Endometrial microvascular endothelial cells (primary cell): ENCODE measurements around the gene RFNG. TPM values are rescaled to one million over a fixed set of nuclear protein-coding genes. Genes with fewer than 3 reads are reported as not detected.

Experiments
- in situ Hi-C: cut with HindIII; loops from 2 replicates; pipeline ENCODE4 v1.10.0; 2017; ENCODE audit warnings: low sequenced_read_pairs, low pct_unique_long_range_greater_than_20kb; ENCODE audit errors: inconsistent ontology term
- total RNA-seq: library from RNA; depleted of rRNA; stranded (reverse); fragments of >200 nt; gene quantifications from one replicate; pipeline ENCODE4 v1.2.3, GENCODE V29; 2015; ENCODE audit errors: inconsistent ontology term

The RFNG gene
- total RNA-seq, 1 donor from 2014 or later = 36.0 TPM

DNA sequence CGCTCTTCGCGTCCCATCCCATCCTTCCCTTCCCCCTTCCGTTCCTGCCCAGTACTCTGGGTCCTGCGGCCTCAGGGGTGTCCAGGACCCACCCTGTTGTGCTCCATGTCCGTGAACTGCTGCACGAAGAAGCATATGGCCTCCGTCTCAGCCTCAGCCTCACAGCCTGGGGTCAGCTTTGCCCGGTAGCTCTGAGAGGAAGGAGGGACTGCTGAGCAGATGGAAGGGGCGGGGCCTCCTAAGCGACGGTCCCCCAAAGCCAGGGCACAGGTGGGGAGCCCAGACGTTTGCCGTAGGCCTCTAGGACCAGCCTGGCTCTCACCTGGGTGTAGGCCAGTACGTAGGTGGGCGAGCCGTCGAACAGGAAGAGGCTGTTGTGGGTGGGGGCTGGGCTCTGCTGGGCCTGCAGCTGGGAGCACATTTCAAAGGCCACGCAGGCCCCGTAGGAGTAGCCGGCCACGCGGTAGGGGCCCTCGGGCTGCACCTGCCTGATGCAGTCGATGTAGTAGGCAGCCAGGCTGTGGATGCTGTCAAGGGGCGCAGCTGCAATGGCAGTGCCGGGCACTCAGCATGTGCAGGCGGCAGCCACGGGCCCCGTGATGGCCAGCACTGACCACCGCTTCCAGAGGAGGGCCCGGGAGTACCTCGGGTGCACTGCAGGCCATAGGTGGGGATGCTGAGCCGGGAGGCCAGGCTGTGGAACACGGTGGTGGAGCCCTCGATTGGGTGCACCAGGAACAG, 28.6 kb upstream of the RFNG start:
- in situ Hi-C loops = no loop called here

DNA sequence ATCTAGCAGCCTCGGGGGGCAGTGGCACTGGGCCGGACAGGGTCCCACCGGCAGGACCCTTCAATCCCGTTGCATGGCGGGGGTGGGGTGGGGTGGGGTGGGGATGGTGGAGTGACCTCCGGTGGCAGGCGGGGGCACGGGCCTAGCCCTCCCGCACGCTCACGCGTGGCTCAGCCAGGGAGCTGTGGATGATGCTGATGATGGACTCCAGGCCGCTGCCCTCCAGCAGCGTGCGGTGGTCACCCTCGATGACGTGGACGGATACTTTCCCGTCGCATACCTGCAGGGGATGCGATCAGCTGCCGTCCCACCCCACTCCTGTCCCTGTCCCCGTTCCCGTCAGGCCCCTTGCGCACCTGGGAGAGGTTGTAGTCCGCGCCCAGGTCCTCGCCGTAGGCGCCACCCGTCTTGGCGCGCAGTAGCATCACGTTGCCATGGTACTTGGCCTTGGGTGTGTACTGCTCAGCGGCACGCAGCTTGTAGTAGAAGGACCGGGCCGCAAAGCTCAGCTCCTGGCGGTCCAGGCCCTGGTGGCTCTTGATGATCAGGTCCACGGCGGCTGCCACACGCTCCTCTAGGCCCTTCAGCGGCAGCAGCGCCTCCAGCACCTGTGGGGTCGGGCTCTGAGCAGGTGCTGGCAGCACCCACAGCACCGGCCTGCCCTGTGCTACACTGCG, 27.5 kb upstream of the RFNG start:
- in situ Hi-C loops = no loop called here

- in situ Hi-C loops = no loop called here
These were observed 26.8 kb upstream of the RFNG start for GRCh38 chr17:82078433-82078832.

- in situ Hi-C loops = no loop called here
These were observed 26.2 kb upstream of the RFNG start for GRCh38 chr17:82077617-82078358.

DNA sequence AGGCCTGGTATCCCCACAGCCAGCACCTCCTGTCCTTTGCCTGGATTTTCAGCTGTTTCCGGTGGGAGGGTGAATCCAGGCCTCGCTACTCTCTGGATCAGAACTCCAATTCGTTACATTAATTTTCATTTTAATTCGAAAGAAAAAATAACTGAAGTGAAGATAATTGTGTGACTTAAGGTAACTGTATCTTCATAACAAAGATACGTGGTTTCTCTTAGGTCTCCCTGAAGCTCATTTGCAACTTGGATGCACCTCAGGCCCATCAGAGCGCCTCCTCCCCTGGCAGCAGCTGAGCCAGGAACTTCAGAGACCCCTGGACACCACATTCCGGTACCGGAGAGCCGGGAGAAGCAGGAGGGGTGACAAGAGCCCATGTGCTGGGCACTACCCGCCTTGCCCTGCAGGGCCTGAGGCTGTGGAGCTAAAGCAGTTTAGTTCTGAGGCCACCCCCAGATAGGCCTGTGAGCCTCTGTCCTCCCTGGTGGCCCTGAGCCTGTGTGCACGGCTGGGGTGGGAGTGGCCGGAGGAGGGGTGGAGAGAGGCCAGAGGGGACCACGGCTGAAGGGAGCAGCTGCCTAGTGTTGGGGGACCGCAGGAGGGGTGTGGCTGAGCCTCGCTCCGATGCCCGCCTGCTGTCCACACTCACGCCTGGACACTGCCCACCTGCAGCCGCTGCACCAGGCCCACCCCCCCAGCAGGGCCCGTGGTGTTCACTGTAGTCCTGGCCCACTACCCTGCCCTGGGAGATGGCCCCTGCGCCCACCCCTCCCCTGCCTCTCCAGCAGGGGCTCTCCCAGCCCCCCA, 25.4 kb upstream of the RFNG start:
- in situ Hi-C loops = no loop called here

GRCh38 chr17:82076018-82076784, 24.6 kb upstream of the RFNG start:
- in situ Hi-C loops = no loop called here

DNA sequence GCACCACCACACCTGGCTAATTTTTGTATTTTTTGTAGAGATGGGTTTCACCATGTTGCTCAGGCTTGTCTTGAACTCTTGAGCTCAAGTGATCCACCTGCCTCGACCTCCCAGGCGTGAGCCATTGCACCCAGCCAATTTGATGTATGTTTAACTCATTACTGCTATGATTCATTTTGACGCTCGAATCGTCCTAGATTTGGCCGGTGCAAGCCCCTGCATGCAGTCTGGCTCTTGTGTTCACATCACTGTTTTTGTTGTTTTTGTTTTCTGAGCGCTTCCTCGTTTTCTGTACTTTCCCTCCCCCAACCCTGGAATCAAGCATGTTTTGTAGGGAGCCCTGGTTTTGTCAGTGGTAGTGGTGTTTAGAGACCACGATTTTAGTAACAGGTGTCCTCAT, 21.8 kb upstream of the RFNG start:
- in situ Hi-C loops = no loop called here

DNA sequence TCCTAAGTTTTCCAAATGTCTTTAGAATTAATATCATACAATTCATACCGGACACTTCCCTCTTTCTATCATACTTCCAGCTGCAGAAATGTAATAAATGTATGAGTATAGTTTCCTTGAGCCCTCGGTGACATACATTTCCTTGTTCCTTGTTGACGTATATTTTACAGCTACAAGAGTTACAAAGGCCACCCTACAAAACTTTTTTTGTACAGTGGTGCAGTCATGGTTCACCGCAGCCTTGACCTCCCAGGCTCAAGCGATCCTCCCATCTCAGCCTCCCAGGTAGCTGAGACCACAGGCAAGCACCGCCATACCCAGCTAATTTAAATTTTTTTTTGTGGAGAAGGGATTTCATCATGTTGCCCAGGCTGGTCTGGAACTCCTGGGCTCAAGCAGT, 21.2 kb upstream of the RFNG start:
- in situ Hi-C loops = no loop called here

GRCh38 chr17:82070611-82071010, 19.0 kb upstream of the RFNG start:
- in situ Hi-C loops = no loop called here

- in situ Hi-C loops = no loop called here
These were observed 14.2 kb upstream of the RFNG start, which contains the start of gene DUS1L for GRCh38 chr17:82065638-82066303. Gene DUS1L (minus strand): TSS chr17:82065804. CDS start chr17:82065059, 745 bp downstream.

GRCh38 chr17:82065193-82065637, 13.6 kb upstream of the RFNG start:
- in situ Hi-C loops = no loop called here

DNA sequence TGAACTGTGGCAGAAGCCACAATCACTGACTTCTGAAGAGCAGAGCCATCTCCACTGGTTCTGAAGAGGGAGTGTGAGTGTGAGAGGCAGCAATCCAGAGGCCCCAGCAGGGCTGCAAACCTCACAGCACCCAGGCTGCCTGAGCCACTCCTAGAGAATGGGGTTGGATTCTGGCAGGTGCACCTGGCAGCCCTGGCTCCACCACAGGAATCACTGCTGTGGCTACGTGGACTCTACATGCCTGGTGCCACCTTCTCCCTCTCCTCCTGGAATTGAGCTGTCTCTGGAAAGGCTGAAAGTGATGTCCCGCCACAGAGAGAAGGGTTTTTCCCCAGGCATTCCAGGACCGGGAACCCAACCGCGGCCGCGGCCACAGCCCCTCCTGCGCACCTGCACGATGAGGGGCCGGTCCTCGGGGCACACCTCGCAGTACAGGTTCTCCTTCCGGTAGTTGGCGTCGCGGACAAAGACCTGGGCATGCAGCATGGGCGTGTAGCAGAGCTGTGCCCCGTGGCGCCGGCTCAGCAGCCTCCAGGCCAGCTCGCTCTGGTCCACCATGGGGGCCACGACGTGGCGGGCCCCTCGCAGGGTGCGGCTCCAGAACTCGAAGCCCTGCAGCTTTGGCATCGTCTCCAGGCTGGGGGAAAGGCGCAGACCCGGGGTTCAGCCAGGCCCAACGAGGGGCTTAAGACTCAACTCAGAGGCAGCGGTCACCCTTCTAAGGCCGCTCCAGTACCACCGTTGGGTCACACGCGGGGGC, 13.0 kb upstream of the RFNG start:
- in situ Hi-C loops = no loop called here

GRCh38 chr17:82063424-82064415, 12.1 kb upstream of the RFNG start:
- in situ Hi-C loops = no loop called here

DNA sequence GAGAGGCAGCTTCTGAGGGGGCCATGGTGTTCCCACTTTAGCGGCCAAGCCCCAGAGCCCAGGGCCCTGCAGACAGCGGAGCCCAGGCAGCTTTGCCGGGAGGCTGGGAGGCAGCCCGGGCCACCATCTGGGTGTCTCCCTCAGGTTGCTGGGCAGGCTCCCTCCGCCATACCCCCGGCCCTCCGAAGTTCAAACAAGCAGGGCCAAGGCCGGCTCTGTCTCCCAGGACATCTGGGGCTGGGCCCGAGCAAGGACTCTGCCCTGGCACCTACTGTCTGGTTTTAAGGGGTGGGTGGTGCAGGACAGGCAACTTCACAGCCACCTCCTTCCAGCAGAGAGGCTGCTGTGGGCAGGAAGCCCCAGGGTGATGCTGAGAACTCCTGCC, 11.4 kb upstream of the RFNG start:
- in situ Hi-C loops = no loop called here

DNA sequence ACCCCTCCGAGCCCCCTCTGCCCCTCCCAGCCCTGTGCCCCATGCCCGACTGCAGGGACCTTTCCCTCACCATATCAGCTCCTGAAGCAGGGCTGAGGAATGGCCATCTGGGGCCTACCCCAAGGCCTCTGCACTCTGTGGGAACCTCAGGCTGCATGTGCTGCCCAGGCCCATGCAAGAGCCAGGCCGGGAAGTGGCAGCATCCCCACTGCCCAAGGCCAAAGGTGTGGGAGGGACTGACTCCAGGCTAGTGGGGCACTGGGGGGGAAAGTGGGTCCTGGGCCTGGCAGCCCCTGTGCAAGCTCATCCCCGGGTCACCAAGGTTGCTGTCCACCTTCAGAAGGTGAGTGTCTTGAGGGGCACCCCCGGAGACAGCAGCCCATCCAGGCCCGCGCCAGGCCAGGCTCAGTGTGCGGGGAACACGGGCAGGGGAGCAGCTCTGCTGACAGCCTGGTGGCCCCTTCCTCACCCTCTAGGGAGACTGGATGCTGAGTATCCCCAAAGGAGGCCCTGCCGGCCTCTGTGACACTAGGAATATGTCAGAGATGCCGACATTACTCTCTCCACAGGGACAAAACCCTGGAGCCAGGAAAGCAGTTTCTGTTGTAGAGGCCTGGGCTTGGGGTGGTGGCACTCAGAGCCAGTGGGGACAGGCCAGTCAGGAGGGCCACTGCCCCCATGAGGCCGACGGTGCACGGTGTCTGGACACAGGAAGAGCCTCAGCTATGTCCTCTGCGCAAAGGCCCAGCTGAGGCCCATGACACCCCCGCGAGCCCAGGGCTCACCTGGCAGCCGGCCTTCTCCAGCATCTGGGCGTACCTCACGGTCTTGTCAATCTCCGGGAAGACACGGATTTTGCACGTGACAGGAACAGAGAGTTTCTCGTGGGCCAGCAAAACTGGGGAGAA, 10.7 kb upstream of the RFNG start:
- in situ Hi-C loops = no loop called here
